NOMO-1 treated with dmso at 0.1 percent for 144 hours (cell line): Measurements from ENCODE around the gene KLHL11.

Experiments
- DNase-seq: peaks from one replicate; lab custom pipeline; 2025; ENCODE audit not compliant: unreplicated experiment; lab: John Stamatoyannopoulos, UW

KLHL11 gene

DNA sequence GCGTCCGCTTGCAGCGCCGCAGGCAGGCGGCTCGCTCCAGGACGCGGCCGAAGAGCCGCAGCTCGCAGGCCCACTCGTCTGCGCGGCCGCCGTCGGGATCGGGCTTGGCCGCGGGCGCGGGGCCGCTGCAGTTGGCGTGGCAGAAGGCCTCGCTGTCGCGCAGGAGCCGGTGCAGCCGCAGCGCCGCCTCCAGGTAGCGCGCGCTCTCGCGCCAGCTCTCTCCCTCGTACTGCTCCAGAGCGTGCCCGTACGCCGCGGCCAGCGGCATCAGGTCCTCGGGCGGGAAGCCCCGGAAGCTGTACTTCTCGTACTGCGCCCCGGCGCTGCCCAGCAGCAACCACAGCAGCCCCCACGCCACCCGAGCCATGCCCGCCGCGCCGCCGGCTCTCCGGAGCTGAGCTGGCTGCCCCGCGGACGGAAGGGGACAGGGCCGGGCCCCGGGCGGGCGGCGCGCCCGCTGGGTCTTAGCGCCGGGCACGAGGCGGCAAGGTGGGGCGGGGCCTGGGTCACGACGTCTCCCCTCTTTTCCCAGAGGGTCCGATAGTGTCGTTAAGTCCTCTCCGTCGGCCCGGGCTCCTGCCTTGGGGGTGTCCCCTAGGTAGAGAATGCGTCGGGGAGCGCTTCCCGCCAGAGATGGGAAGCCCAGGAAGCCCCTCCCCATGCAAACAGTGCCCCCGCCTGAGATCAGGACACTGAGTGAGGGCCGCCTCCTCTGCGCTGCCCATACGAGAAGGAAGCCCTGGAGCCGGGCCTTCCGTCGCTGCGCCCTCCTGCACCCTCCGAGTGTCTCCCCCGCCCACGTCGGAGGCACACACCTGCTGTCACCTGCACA lies 53.5 kb downstream of the KLHL11 start, which contains the start of gene P3H4:
Gene P3H4 (minus strand): TSS at position 401 of the 832 bp plus-strand sequence. CDS start 34 bp downstream, at position 367.
- DNase-seq, result peak; percentile 60

- no peak for DNase-seq
Measured at GRCh38 chr17:41810659-41811548, 54.3 kb downstream of the KLHL11 start.

DNA sequence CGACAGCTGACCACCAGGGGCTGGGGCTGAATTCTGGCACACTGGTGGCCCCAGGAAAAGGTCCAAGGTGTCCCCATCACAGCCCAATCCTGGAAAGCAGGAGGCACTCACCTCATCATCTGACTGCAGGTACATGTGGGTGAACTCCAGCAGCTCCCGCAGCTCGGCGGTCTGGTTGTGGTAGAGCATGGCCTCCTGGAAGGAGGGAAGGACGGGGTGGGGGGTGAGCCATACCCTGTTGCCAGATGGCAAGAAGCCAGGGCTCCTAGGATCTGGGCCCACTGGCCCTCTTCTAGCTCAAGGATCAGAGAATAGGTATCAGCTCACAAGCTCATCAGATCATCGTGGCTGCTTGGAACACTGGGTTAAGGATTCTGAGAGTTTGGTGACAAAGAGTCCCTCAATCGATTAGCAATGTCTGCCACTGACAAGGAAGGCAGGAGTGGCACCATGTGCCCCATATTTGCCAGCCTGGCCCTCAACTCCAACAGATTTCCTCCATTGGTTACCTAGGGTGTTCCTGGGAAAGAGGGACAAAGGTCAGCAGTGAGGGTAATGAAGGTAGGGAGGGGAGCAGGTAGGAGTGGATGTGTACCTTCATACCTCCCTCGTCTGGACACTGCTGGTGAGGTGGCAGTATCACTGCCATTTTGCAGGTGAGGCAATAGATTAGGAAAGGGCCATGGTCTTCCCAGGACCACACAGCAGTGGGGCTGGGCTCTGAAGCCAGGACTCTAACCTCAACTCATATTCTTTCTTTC lies 58.4 kb downstream of the KLHL11 start:
- no peak for DNase-seq
